Measurements from ENCODE around the gene CLCN4.

DNA sequence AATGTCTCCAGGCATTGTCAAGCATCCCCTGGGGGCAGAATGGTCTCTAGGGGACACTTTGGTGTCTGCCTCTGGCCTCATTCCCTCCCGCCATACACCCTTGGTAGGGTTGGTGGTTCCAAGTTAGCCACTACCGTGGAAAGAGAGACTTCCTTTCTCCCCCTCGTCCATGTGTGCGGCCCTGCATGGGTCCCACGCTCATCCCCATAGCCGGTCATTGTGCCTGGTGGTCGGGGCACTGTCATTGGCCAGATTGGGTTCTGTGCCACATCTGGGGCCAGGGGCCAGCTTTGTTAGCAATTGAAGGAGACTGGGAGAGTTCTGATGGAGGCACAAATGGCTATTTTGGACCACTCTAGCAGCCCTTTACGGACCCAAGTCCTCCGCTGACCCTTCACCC, 17.3 kb downstream of the CLCN4 start:
- TF ChIP-seq, protein P1, sequence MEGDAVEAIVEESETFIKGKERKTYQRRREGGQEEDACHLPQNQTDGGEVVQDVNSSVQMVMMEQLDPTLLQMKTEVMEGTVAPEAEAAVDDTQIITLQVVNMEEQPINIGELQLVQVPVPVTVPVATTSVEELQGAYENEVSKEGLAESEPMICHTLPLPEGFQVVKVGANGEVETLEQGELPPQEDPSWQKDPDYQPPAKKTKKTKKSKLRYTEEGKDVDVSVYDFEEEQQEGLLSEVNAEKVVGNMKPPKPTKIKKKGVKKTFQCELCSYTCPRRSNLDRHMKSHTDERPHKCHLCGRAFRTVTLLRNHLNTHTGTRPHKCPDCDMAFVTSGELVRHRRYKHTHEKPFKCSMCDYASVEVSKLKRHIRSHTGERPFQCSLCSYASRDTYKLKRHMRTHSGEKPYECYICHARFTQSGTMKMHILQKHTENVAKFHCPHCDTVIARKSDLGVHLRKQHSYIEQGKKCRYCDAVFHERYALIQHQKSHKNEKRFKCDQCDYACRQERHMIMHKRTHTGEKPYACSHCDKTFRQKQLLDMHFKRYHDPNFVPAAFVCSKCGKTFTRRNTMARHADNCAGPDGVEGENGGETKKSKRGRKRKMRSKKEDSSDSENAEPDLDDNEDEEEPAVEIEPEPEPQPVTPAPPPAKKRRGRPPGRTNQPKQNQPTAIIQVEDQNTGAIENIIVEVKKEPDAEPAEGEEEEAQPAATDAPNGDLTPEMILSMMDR (IDR thresholded peaks at IDR 0.05), result no peak
- TF ChIP-seq ZFX (IDR thresholded peaks at IDR 0.05; ENCODE audit: borderline replicate concordance), result no peak

Data from 22Rv1 (cell line).